Colonic mucosa (tissue), 4 donors: Measurements from ENCODE around the gene CDC27. TPM values are rescaled to one million over a fixed set of nuclear protein-coding genes. Genes with fewer than 3 reads are reported as not detected.
"Not testable (repeated sequence)": the region's sequence is repeated elsewhere in the genome, so short reads cannot be mapped to it uniquely, and the experiment has no call there.

ENCODE experiments used
- DNase-seq: peaks from one replicate; pipeline ENCODE4 v3.0.0-alpha.2; 2020
- H3K27ac ChIP-seq: fragments of 200-600 bp; one replicate; pipeline ENCODE4 v1.8.0; 2021
- H3K27me3 ChIP-seq: fragments of 200-600 bp; one replicate; pipeline ENCODE4 v1.8.0; 2021
- H3K36me3 ChIP-seq: fragments of 200-600 bp; one replicate; pipeline ENCODE4 v1.8.0; 2021
- H3K4me1 ChIP-seq: fragments of 200-600 bp; one replicate; pipeline ENCODE4 v1.8.0; 2021; ENCODE audit warnings: mild to moderate bottlenecking
- H3K4me3 ChIP-seq: fragments of 200-600 bp; one replicate; pipeline ENCODE4 v1.8.0; 2021
- H3K9ac ChIP-seq, 2 donors: one replicate each; pipeline ENCODE4 v1.7.0; 2013; ENCODE audit warnings: control low read depth in 2 of 2, low read depth in 2 of 2, low read length in 2 of 2
- H3K9me3 ChIP-seq: fragments of 200-600 bp; one replicate; pipeline ENCODE4 v1.8.0; 2021
- CTCF ChIP-seq: fragments of 200-600 bp; IDR thresholded peaks from one replicate; pipeline ENCODE4 v1.8.0; 2022; ENCODE audit warnings: antibody characterized with exemption, mild to moderate bottlenecking
- intact Hi-C: fragments of 100-400 bp; cut with DNase I; formaldehyde crosslinking; loops from one replicate; pipeline ENCODE4 v1.14.1; 2022
- total RNA-seq, 2 donors: library from RNA; stranded (reverse); fragmentation: NEBNext Ultra II Directional in 1 of 2; extraction: Animal tissue kit (Norgen Biotek cat#: 25700) in 1 of 2; gene quantifications; one replicate each; pipeline ENCODE4 v1.2.1, GENCODE V29; 2021
- donor health status: healthy.
- donor health status: DM: no; HTN: no; CAD: no.
- donor health status: DM: no; HTN: no; CAD: no.

CDC27 gene
- total RNA-seq, 2 donors from 2014 or later, result 60.4 to 65.5 TPM

- H3K4me3 ChIP-seq, result no peak overlapping the region
- no peak overlapping the region for H3K9ac ChIP-seq
- no peak for TF ChIP-seq CTCF
- H3K27me3 ChIP-seq, result no peaks in the 10 kb centered on the region
- no peaks in the 10 kb centered on the region for H3K36me3 ChIP-seq
- no peak for DNase-seq
- no peak overlapping the region for H3K27ac ChIP-seq
- peaks cover 4% of the 10 kb centered on the region for H3K4me1 ChIP-seq
- no peaks in the 10 kb centered on the region for H3K9me3 ChIP-seq
- intact Hi-C loops, result loop anchor here (2.0 kb wide), 1 partner anchor 87 kb away; no protein-coding TSS in a partner anchor
These were observed 38.8 kb upstream of the CDC27 start for GRCh38 chr17:47227862-47228261.

- H3K27me3 ChIP-seq, result no peaks in the 10 kb centered on the region
- peak overlapping the region; percentile 56 for H3K27ac ChIP-seq
- DNase-seq, result no peak
- no peak for TF ChIP-seq CTCF
- intact Hi-C loops, result no loop called here
- peaks cover 4% of the 10 kb centered on the region for H3K4me1 ChIP-seq
- no peak overlapping the region for H3K4me3 ChIP-seq
- H3K9ac ChIP-seq, result no peak overlapping the region
- no peaks in the 10 kb centered on the region for H3K9me3 ChIP-seq
- no peaks in the 10 kb centered on the region for H3K36me3 ChIP-seq
These were observed 37.0 kb upstream of the CDC27 start for GRCh38 chr17:47225911-47226688.

- peaks cover 4% of the 10 kb centered on the region for H3K4me1 ChIP-seq
- intact Hi-C loops, result no loop called here
- TF ChIP-seq CTCF, result no peak
- no peak overlapping the region for H3K9ac ChIP-seq
- H3K36me3 ChIP-seq, result no peaks in the 10 kb centered on the region
- H3K27me3 ChIP-seq, result no peaks in the 10 kb centered on the region
- peak; percentile 60 for DNase-seq
- peak overlapping the region; percentile 56 for H3K27ac ChIP-seq
- no peaks in the 10 kb centered on the region for H3K9me3 ChIP-seq
- no peak overlapping the region for H3K4me3 ChIP-seq
These were observed 36.4 kb upstream of the CDC27 start for GRCh38 chr17:47225436-47225858.

- Histone ChIP-seq H3K9ac (no peak overlapping the region), H3K4me1 (peaks cover under 1% of the 10 kb centered on the region), H3K36me3 (no peaks in the 10 kb centered on the region), H3K27me3 (no peaks in the 10 kb centered on the region), H3K4me3 (no peak overlapping the region), H3K27ac (peak overlapping the region; percentile 56), H3K9me3 (no peaks in the 10 kb centered on the region)
- intact Hi-C loops, result no loop called here
- TF ChIP-seq CTCF, result no peak
- DNase-seq, result no peak
These were observed 35.9 kb upstream of the CDC27 start for GRCh38 chr17:47224966-47225365.

- H3K4me3 ChIP-seq, DNase-seq, H3K36me3 ChIP-seq, H3K9ac ChIP-seq, intact Hi-C loops, H3K27me3 ChIP-seq, H3K27ac ChIP-seq, H3K9me3 ChIP-seq, H3K4me1 ChIP-seq: not testable (repeated sequence)
These were observed 35.0 kb upstream of the CDC27 start for GRCh38 chr17:47224077-47224476.

- H3K27ac ChIP-seq, result no peak overlapping the region
- TF ChIP-seq CTCF, result no peak
- H3K4me1 ChIP-seq, result no peaks in the 10 kb centered on the region
- H3K9me3 ChIP-seq, result no peaks in the 10 kb centered on the region
- H3K36me3 ChIP-seq, result no peaks in the 10 kb centered on the region
- DNase-seq, result no peak
- intact Hi-C loops, result no loop called here
- no peak overlapping the region for H3K9ac ChIP-seq
- H3K27me3 ChIP-seq, result no peaks in the 10 kb centered on the region
- no peak overlapping the region for H3K4me3 ChIP-seq
These were observed 34.4 kb upstream of the CDC27 start for GRCh38 chr17:47223460-47223859.
